H1 (cell line): ENCODE results near the gene DEFB123. TPM values are rescaled to one million over a fixed set of nuclear protein-coding genes. Genes with fewer than 3 reads are reported as not detected.

ENCODE experiments used
- CTCF ChIA-PET: fragments of 300-600 bp; sonication (Branson Sonifier 250); formaldehyde crosslinking; loops from one replicate; lab custom pipeline; 2021; ENCODE audit not compliant: partially characterized antibody; lab: Charles Lee
- POLR2A ChIA-PET: fragments of 300-600 bp; sonication (Branson Sonifier 250); formaldehyde crosslinking; loops from one replicate; lab custom pipeline; 2021; ENCODE audit warnings: inconsistent platforms; ENCODE audit not compliant: partially characterized antibody; lab: Charles Lee
- DNase-seq, 2 experiments: peaks; one replicate each; pipeline versions ENCODE4 v3.0.0 to v3.0.0-alpha.2; 2010 to 2022; ENCODE audit warnings: low spot score in 2 of 2, low read depth in 1 of 2, mixed read lengths in 1 of 2
- FAIRE-seq: peaks from 2 replicates; lab custom pipeline; 2011; peaks lifted over from hg19 to GRCh38; lab: Jason Lieb, UNC
- H2AFZ ChIP-seq: 2 replicates; pipeline ENCODE4 v1.8.1; 2012; ENCODE audit warnings: low read length, inconsistent platforms
- H2AK5ac ChIP-seq: 2 replicates; pipeline ENCODE4 v1.6.1; 2013; ENCODE audit warnings: low read depth, low read length
- H2BK120ac ChIP-seq: replicated peaks from 2 replicates; pipeline ENCODE3; 2013; ENCODE audit warnings: low read depth, low read length, inconsistent platforms
- H2BK12ac ChIP-seq: 2 replicates; pipeline ENCODE4 v1.6.1; 2013; ENCODE audit warnings: low read depth, low read length
- H2BK15ac ChIP-seq: 2 replicates; pipeline ENCODE4 v1.6.1; 2013; ENCODE audit warnings: low read length
- H2BK20ac ChIP-seq: 2 replicates; pipeline ENCODE4 v1.6.1; 2013; ENCODE audit warnings: low read length
- H2BK5ac ChIP-seq: 2 replicates; pipeline ENCODE4 v1.6.1; 2013; ENCODE audit warnings: low read depth, low read length
- H3K14ac ChIP-seq: 2 replicates; pipeline ENCODE4 v1.6.1; 2013; ENCODE audit warnings: inconsistent platforms; ENCODE audit not compliant: insufficient read length
- H3K18ac ChIP-seq: 2 replicates; pipeline ENCODE4 v1.6.1; 2013; ENCODE audit warnings: low read length; ENCODE audit errors: extremely low read depth
- H3K23ac ChIP-seq: 2 replicates; pipeline ENCODE4 v1.6.1; 2013; ENCODE audit warnings: inconsistent platforms; ENCODE audit not compliant: insufficient read length
- H3K23me2 ChIP-seq: 2 replicates; pipeline ENCODE4 v1.6.1; 2013; ENCODE audit warnings: low read depth, low read length
- H3K27ac ChIP-seq: 2 replicates; pipeline ENCODE4 v1.6.1; 2011; ENCODE audit warnings: low read depth, low read length, inconsistent platforms
- H3K27me3 ChIP-seq, 4 experiments: replicated peaks in 1 of 4; 1 replicate in 1 of 4; 2 replicates in 3 of 4; pipeline versions ENCODE4 v1.6.1 to v1.8.1; 2011 to 2013; ENCODE audit warnings: low read length in 3 of 4, mild to moderate bottlenecking in 3 of 4, inconsistent platforms in 2 of 4, mixed read lengths in 2 of 4, moderate library complexity in 1 of 4; ENCODE audit not compliant: control insufficient read depth in 3 of 4, insufficient read depth in 3 of 4; ENCODE audit errors: extremely low read depth in 1 of 4
- H3K36me3 ChIP-seq, 4 experiments: 2 replicates each; pipeline versions ENCODE4 v1.6.1 to v1.8.1; 2011 to 2013; ENCODE audit warnings: mild to moderate bottlenecking in 4 of 4, low read length in 3 of 4, moderate library complexity in 2 of 4, control low read depth in 1 of 4, inconsistent platforms in 1 of 4; ENCODE audit not compliant: insufficient read depth in 4 of 4, control insufficient read depth in 2 of 4
- H3K4ac ChIP-seq: replicated peaks from 2 replicates; pipeline ENCODE3; 2013; ENCODE audit warnings: low read length, low read depth, mixed read lengths, inconsistent platforms; ENCODE audit not compliant: insufficient read length
- H3K4me1 ChIP-seq, 4 experiments: replicated peaks in 1 of 4; 1 replicate in 1 of 4; 2 replicates in 3 of 4; pipeline versions ENCODE4 v1.6.1 to v1.8.1; 2011 to 2013; ENCODE audit warnings: low read length in 3 of 4, inconsistent platforms in 2 of 4, mixed read lengths in 1 of 4; ENCODE audit not compliant: insufficient read depth in 4 of 4, control insufficient read depth in 3 of 4
- H3K4me2 ChIP-seq, 2 experiments: 2 replicates each; pipeline versions ENCODE4 v1.6.1 to v1.8.1; 2011 to 2013; ENCODE audit warnings: low read depth in 2 of 2, low read length in 2 of 2, control low read depth in 1 of 2, inconsistent platforms in 1 of 2, mild to moderate bottlenecking in 1 of 2; ENCODE audit not compliant: insufficient read depth in 1 of 2
- H3K4me3 ChIP-seq, 4 experiments: fragments of 200-600, 300-600 bp in 1 of 4; sonication (generic), shearing (Covaris generic), sonication (Bioruptor Twin) in 1 of 4; 2 replicates each; pipeline versions ENCODE4 v1.5.1 to v1.8.1; 2011 to 2016; ENCODE audit warnings: low read length in 4 of 4, low read depth in 3 of 4, control low read depth in 2 of 4, inconsistent platforms in 2 of 4, mild to moderate bottlenecking in 2 of 4, mixed read lengths in 1 of 4, moderate library complexity in 1 of 4; ENCODE audit not compliant: insufficient read depth in 2 of 4; ENCODE audit errors: extremely low read depth in 1 of 4
- H3K56ac ChIP-seq: replicated peaks from 2 replicates; pipeline ENCODE3; 2013; ENCODE audit warnings: low read depth, mild to moderate bottlenecking, mixed read lengths, low read length, inconsistent platforms; ENCODE audit not compliant: insufficient read length
- H3K79me1 ChIP-seq: 2 replicates; pipeline ENCODE4 v1.6.1; 2013; ENCODE audit warnings: low read depth, low read length, control low read depth
- H3K79me2 ChIP-seq, 2 experiments: 2 replicates each; pipeline versions ENCODE4 v1.6.1 to v1.8.1; 2012 to 2013; ENCODE audit warnings: low read length in 2 of 2, mild to moderate bottlenecking in 2 of 2, inconsistent platforms in 1 of 2; ENCODE audit not compliant: insufficient read depth in 2 of 2, control insufficient read depth in 1 of 2
- H3K9ac ChIP-seq, 4 experiments: replicated peaks in 1 of 4; 1 replicate in 1 of 4; 2 replicates in 3 of 4; pipeline versions ENCODE4 v1.6.1 to v1.8.1; 2011 to 2013; ENCODE audit warnings: low read depth in 3 of 4, low read length in 3 of 4, control low read depth in 2 of 4, mild to moderate bottlenecking in 2 of 4, moderate library complexity in 2 of 4, inconsistent platforms in 1 of 4; ENCODE audit errors: extremely low read depth in 1 of 4
- H3K9me3 ChIP-seq, 2 experiments: 2 replicates each; pipeline versions ENCODE4 v1.6.1 to v1.8.1; 2012 to 2013; ENCODE audit warnings: mild to moderate bottlenecking in 2 of 2, moderate library complexity in 2 of 2, control low read depth in 1 of 2, inconsistent platforms in 1 of 2, low read depth in 1 of 2, low read length in 1 of 2, mixed read lengths in 1 of 2; ENCODE audit not compliant: insufficient read depth in 2 of 2
- H4K20me1 ChIP-seq, 2 experiments: replicated peaks in 1 of 2; 2 replicates each; pipeline versions ENCODE3 to v1.8.1; 2011 to 2013; ENCODE audit warnings: inconsistent platforms in 2 of 2, low read length in 2 of 2, mild to moderate bottlenecking in 1 of 2; ENCODE audit not compliant: insufficient read depth in 2 of 2, control insufficient read depth in 1 of 2
- H4K5ac ChIP-seq: 2 replicates; pipeline ENCODE4 v1.6.1; 2013; ENCODE audit warnings: low read length, low read depth, mixed read lengths, inconsistent platforms; ENCODE audit not compliant: insufficient read length
- H4K8ac ChIP-seq: 2 replicates; pipeline ENCODE4 v1.8.0; 2013; ENCODE audit warnings: mild to moderate bottlenecking, moderate library complexity, low read length, inconsistent platforms; ENCODE audit not compliant: insufficient read depth; ENCODE audit errors: extremely low read depth
- H4K91ac ChIP-seq: replicated peaks from 2 replicates; pipeline ENCODE3; 2013; ENCODE audit warnings: low read length, mixed read lengths, inconsistent platforms; ENCODE audit not compliant: insufficient read length
- RXRA ChIP-seq: IDR thresholded peaks from 2 replicates; pipeline ENCODE4 v1.6.1; 2011; ENCODE audit warnings: low read depth, mild to moderate bottlenecking, low read length, moderate library complexity; ENCODE audit not compliant: insufficient read depth
- TBP ChIP-seq: IDR thresholded peaks from 2 replicates; pipeline ENCODE4 v1.6.1; 2011; ENCODE audit warnings: low read depth, low read length, improper control_type of control experiment
- WGBS, 2 experiments: shearing (Covaris generic) in 1 of 2; methylation state at CpG; one replicate each; pipeline versions ENCODE4 v1.1.6 to v1.1.7; 2013 to 2015; ENCODE audit warnings: low lambda C conversion rate in 2 of 2, mixed read lengths in 2 of 2, inconsistent platforms in 1 of 2, low coverage in 1 of 2, missing lambda C conversion rate in 1 of 2; ENCODE audit not compliant: insufficient replicate concordance in 2 of 2, insufficient coverage in 1 of 2, insufficient read length in 1 of 2; ENCODE audit errors: extremely low coverage in 1 of 2, missing lambda C conversion rate in 1 of 2; 5-methylcytosine and 5-hydroxymethylcytosine counted together
- polyA plus RNA-seq, 7 experiments: library from polyadenylated mRNA; depleted of rRNA in 3 of 7; stranded (reverse) in 5 of 7; unstranded in 2 of 7; fragments of >200 nt in 5 of 7; fragments of 200-250 nt in 2 of 7; gene quantifications; 1 replicate in 5 of 7; 2 replicates in 1 of 7; 4 replicates in 1 of 7; pipeline versions ENCODE4 v1.2.1 to v1.2.3, GENCODE V29; 2011 to 2013; ENCODE audit warnings: missing spikeins in 2 of 7, mixed read lengths in 2 of 7
- total RNA-seq: library from RNA; stranded (reverse); fragmentation: NEBNext Ultra II Directional; extraction: Animal tissue kit (Norgen Biotek cat#: 25700); gene quantifications from 2 replicates; pipeline ENCODE4 v1.2.1, GENCODE V29; 2021

The DEFB123 gene
- total and polyA plus RNA-seq, 2 of the 8 experiments (the other 6 are each of a cell fraction or from before 2014, with no cell fraction given), result not detected

GRCh38 chr20:31410011-31410410 is 30.4 kb upstream of the DEFB123 start:
- Histone ChIP-seq H3K4ac (no peak overlapping the region), H2AFZ (no peak overlapping the region), H2BK20ac (no peak overlapping the region), H3K18ac (no peak overlapping the region), H3K27me3 (no peaks in the 10 kb centered on the region), H3K27ac (no peak overlapping the region), H4K20me1 (no peaks in the 10 kb centered on the region), H3K9me3 (peaks cover 75 to 82% of the 10 kb centered on the region in 2 experiments), H3K79me2 (no peaks in the 10 kb centered on the region), H4K91ac (no peak overlapping the region), H3K23me2 (no peaks in the 10 kb centered on the region), H4K5ac (no peak overlapping the region), H3K4me3 (no peak overlapping the region), H2BK15ac (no peak overlapping the region), H3K4me1 (no peaks in the 10 kb centered on the region)
- ChIA-PET POLR2A (no interaction called here), CTCF (no interaction called here)
- DNase-seq, result no peak
- TF ChIP-seq TBP, result no peak
- TF ChIP-seq RXRA, result no peak
- TF ChIP-seq, all 59 proteins: peak for 0
- H2AK5ac ChIP-seq, result no peak overlapping the region
- 71% methylated on average over 1 of the region's 1 CpG; no CpG with 5 or more reads in 1 of the 2 experiments for WGBS, 2 experiments
- no peak for FAIRE-seq
- H3K36me3 ChIP-seq, result no peaks in the 10 kb centered on the region
- H3K56ac ChIP-seq, result no peak overlapping the region
- no peaks in the 10 kb centered on the region for H3K79me1 ChIP-seq
- H3K4me2 ChIP-seq, result no peak overlapping the region
- no peak overlapping the region for H2BK120ac ChIP-seq
- no peak overlapping the region for H2BK12ac ChIP-seq
- no peak overlapping the region for H3K9ac ChIP-seq
- no peak overlapping the region for H3K14ac ChIP-seq
- H4K8ac ChIP-seq, result no peak overlapping the region
- H3K23ac ChIP-seq, result no peak overlapping the region
- no peak overlapping the region for H2BK5ac ChIP-seq
